ENCODE measurements around the gene BBS4.
"Not testable (repeated sequence)": the region's sequence is repeated elsewhere in the genome, so short reads cannot be mapped to it uniquely, and the experiment has no call there.

Gene BBS4

DNA sequence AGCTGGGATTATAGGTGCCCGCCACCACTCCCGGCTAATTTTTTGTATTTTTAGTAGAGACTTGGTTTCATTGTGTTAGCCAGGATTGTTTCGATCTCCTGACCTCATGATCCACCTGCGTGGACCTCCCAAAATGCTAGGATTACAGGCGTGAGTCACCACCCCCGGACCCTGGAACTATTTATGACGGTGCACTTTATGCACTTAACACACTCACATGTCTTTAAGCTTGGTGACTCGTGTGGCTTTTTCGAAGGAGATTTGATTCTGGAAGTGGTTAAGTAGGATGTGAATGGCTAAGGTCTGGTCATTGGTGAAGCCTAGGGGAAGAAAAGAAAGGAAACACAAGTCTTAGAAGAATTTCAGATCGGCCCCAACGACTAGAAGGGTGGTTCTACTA is 20.3 kb downstream of the BBS4 start:
- no peak for DNase-seq

DNA sequence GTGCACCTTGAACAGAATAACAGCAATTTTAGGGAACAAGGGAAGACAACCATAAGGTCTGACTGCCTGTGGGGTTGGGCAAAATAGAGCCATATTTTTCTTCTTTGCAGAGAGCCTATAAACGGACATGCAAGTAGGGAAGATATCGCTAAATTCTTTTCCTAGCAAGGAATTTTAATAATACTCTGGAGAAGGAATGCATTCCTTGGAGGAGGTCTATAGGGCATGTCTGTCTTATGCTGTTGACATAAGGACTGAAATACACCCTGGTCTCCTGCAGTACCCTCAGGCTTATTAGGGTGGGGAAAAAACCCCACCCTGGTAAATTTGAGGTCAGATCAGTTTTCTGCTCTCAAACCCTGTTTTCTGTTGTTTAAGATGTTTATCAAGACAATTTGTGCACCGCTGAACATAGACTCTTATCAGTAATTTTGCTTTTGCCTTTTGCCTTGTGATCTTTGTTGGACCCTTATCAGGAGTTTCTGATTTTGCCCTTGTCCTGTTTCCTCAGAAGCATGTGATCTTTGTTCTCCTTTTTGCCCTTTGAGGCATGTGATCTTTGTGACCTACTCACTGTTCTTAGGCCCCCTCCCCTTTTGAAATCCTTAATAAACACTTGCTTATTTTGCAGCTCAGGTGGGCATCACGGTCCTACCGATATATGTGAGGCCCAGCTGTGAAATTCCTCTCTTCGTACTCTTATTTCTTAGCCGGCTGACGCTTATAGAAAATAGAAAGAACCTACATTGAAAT is 22.7 kb downstream of the BBS4 start:
- DNase-seq = not testable (repeated sequence)

DNA sequence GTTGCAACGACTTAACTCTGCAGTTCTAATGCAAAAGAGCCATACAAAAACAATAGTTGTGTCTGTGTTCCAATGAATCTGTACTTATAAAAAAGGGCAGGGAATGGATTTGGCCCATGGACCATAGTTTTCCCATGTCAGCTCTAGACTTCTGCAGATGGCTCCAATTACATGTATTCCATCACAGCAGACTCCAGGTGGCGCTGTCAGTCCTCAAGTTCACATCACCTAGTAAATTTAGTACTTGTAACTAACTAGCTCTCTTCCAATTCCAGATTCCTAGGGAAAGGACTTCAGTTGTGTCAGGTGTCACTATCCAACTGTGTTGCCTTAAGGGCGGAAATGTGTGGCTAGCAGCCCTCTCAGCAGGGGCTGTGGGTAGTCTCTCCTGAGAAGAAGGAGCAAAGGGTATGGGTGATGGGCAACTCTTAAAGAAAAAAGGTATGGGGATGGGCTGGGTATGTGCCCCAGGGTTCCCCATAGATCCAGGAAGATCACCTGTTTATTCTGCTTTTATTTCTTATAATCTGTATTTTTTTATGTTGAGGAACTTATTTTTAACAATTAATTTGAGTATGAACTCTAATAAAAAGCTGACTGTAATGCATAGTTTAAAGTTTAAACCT is 36.2 kb downstream of the BBS4 start:
- DNase-seq = no peak

DNA sequence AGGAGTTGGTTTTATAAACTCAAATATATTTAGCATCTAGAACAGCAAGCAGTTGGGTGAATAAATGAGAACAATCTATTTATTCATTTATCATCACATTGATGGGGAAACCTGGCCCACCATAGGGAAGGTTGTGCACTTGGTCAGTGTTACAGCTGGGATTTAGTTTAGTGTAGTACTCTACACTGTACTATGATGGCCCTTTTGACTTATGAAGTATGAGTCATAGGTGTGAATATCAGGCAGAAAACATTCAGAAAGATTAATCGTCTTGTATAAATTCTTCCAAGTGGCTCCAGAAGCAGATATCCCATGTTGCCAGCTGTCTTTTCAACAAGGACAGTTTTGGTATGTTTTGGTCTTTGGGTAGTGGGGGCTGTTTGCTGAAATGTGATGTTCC is 38.0 kb downstream of the BBS4 start:
- no peak for DNase-seq

DNA sequence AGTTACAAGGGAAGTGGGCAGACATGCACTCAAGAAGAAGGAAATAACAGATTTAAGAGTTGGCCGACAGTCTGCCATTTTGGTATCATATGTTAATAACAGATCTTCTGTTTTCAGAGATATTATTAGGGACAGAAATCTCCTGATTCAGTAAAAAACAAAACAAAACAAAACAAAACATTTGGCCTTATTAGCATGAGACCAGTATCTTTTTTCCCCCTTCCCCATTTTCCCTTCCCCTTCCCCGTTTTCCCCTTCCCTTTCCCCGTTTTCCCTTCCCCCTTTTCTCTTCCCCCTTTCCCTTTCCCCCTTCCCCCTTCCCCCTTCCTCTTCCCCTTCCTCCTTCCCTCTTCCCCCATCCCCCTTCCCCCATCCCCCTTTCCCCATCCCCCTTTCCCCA is 39.4 kb downstream of the BBS4 start:
- no peak for DNase-seq

DNA sequence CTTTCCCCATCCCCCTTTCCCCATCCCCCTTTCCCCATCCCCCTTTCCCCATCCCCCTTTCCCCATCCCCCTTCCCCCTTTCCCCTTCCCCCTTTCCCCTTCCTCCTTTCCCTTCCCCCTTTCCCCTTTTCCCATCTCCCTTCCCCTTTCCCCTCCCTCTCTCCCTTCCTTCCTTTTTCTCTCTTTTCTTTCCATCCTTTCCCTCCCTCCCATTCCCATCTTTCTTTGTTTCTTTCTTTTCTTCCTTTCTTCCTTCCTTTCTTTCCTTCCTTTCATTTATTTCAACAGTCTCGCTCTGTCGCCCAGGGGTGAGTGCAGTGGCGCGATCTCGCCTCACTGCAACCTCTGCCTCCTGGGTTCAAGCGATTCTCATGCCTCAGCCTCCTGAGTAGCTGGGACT is 39.8 kb downstream of the BBS4 start:
- DNase-seq = not testable (repeated sequence)

DNA sequence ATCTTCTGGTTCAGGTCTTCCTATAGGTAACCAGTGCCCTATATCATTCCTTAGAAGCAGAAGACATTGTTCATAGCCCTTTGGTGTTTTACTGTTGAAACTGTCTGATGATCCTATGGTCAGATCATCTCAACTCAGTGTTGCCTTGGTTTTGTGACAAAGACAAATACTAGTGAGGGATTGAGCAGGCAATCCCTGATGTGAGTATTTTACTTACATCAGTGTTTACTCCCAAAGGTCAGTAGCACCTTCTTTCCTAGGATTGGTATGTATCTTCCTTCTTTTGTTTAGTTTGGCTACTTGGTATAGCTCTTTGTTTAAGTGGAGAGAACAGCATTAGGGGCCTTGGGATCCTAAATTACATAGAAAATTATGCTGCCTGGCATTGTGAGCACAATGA is 41.1 kb downstream of the BBS4 start:
- DNase-seq = no peak

DNA sequence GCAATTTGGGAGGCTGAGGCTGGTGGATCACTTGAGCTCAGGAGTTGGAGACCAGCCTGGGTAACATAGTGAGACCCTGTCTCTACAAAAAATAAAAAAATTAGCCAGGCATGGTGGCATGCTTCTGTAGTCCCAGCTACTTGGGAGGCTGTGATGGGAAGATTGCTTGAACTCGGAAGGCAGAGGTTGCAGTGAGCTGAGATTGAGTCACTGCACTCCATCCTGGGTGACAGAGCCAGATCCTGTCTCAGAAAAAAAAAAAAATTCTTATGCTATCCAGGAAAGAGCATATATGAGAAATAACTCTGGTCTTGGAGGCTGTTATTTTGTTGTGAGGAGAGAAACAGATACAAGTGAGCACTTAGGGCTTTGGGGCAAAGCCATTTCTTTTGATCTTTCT is 42.2 kb downstream of the BBS4 start:
- DNase-seq = not testable (repeated sequence)

DNA sequence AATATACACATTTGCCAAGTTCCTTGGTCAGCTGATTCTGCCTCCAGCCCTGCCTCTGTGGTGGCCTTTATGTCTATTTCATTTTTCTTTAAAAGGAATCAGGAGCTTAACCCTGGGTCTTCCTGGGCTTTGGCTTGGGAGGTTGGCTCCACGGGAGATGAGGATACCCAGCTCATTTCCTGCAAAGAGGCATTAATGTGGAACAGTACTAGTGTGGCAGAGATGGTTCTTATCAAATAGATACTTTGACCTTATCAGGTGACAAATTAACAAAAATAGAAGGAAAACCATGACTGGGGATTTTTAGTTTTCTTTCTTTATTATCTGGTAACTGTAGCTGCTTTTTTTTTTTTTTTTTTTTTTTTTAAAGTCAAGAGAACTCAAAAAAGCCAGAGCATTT is 42.8 kb downstream of the BBS4 start:
- no peak for DNase-seq

DNA sequence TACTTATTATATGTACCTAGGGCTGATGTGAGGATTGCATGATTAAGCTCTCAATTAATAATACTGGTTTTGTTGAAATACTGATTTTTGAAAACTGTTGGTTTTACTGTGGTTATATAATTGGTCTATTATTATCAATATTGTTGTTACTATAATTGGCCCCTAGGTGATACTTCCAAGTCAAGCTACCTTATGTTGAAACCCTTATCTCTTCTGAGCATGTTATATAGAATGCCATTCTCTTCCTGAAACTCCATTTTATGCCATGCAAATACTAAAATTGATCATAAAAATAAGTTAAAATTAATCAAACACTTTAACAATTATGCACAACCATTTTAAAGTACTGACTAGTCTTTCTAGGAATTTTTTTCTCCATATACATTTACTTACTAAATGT is 46.1 kb downstream of the BBS4 start:
- DNase-seq = no peak

DNA sequence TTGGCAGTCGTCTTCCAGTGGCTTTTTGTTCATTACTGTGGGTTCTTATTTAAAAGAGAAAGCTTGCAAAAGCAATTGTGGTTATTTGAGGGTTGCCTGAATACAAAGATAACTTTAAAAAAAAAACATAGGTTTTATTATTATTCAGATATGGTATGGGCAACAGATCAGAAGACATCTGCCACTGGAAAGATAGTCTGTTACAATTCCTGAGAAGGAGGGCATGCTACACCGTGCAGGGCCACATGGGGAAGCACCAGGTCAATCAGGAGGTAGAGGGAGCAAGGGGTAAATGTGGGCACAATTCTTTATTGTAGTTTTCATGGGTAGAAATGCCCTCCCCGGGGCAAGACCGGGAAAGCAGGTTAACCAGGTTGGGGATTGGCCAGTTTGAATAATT is 46.5 kb downstream of the BBS4 start:
- DNase-seq = no peak

DNA sequence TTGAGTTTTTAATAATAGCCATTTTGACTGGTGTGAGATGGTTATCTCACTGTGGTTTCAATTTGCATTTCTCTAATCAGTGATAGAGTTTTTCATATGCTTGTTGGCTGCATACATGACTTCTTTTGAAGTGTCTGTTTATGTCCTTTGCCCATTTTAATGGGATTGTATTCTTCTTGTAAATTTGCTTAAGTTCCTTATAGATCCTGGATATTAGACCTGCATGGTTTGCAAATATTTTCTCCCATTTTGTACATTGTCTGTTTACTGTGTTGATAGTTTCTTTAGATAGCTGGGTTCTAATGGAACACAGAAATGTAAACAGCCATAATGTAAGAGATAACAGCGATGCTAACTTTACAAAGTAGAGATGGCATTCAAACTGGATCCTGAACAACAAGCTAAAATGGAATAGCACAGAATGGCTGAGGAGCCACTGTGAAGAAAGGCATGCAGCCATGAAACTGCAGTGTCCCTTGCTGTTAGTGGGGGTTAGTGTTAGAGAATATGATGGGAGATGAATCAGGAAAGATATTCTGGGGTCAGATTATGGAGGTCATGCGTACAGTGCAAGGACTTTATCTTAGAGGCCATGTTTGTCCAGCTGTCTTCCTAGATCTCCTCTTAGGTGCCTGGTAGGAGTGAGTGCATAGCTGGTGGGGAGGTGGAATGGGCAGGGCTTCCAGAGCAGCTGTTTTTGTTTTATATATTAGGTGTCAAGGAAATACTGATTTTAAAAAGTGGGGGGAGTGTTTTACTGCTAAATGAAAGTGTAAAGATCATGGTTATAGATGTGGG is 48.1 kb downstream of the BBS4 start:
- DNase-seq = no peak

DNA sequence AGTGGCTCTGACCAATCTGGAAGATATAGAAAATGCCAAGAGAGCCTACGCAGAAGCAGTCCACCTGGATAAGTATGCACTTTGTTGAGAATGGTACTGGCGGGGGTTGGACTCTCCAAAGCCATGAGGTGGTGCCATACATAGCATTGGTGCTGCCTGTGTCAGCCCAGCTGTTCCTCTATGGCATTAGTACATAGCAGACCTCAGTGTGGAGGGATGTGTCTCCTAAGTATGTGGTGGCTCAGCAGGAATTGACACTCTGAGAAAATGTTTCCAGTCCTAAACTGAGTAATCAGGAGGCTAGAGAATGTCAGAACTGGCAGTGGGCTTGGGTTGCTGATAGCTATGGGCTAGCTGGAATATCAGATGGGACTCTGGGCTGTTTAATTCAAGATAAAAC is 49.1 kb downstream of the BBS4 start:
- DNase-seq = no peak

DNA sequence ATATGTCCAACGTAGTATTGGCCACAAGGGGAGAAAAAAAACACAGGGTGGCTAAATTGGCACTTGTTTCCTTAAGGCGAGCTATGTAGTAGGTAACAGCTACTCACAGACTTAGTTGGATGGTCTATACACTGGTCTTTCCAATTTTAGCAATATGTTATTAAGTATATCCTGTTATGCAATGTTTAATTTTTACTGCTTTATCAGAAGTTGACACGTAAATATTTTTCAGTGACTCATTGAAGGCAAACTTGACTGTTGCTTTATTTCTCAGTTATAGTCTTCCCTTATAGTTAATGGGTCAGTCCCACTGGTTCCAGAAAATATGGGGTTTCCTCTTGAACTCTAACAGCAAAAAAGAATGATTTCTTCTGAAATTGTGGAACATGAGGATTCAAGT is 51.1 kb downstream of the BBS4 start:
- DNase-seq = no peak

DNA sequence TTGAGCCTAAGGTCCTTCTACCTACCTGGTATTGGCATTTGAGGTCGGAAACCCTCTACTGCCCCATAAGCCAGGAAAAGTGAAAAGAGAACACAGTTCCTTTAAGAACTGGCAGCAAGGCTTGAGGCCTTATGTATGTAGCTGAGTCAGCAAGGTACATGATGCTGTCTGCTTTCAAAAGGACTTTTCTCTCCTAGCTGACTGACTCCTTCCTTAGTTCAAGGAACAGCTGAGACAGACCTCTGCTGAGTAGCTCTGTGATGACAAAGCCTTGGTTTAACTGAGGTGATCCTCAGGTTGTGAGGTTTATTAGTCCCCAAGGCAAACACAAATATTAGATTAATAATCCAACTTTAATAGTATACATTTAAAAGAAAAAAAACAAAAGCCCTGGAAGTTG is 51.7 kb downstream of the BBS4 start:
- no peak for DNase-seq

DNA sequence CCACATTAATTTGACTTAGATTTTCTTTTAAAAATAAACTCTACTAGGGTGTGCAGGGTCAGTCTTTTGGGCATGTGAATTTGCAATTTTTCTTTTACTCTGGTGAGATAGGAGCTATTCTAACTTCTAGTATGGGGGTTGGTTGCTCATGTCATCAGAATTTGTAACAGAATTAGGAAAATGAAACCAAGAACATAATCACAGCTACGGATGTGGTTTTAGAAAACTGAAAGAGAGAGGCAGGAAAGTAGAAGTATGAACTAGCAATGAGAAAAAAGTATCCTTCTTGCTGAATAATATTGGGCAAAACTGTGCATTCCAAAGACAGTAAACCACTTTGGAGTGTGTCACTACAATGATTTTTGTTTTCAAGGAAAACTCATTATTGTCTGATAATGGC is 54.2 kb downstream of the BBS4 start:
- no peak for DNase-seq

DNA sequence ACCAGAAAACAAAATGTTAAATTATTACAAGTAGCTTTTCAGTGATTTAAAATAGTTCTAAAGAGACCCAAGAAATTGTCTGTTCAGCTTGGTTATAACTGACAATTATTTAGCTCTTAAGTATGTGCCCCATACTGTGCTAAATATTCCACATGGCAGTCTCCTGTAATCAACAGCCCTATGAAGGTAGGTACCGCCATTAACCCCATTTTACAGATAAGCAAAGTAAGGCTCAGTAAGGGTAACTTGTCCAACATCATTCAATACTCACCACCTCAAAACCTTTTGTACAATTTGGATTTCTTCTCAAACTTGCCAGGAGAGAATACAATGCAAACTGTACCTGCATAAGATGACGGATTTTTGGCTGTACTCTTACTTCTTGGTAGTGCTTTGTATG is 63.7 kb downstream of the BBS4 start:
- no peak for DNase-seq

DNA sequence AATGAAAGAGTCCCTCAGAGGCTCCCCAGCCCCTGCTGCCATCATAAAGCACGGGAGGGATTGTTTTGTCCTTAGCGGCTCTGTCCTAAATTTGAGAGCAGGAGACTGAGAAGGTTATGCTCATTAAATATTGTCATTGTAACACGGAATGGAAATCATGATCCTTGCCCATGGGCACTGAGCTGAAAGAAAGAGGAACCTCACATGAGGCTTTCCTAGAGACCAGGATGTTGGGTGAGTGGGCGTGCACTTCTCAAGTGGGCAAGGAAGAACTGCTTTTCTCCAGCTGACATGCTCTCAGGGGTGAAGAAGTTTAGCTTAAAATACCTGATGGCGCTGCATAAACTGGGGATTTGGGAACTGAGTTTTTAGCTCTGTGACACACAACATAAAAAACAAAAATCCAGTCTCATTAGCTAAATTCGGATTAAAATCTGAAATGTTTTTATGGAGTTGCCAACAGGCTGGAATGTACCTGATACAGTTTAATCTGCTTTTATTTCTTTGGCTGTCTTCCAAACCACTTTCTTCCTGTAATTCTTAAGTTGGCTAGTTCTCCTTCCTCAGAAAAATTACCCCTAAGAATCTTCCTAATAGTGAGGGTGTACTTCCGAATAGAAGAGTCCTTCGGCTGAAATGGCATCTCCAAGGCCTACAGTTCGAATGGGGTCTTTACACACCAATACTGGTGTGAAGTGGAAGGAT is 65.9 kb downstream of the BBS4 start:
- DNase-seq = no peak

DNA sequence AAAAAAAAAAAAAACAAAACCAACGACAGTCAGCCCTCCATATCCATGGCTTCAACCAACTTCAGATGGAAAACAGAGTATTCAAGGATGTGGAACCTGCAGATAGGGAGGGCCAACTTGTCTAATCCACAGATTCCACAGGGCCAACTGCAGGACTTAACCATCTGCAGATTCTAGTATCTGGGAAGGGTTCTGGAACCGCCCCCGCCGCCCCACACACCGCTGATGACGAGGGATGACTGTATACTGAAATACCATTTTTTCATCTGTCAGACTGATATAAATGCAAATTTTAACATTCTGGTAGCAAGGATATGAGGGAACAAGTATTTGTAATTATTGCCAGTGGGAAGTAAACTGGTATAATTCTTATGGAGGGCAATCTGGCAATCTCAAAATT is 68.1 kb downstream of the BBS4 start:
- DNase-seq = no peak

DNA sequence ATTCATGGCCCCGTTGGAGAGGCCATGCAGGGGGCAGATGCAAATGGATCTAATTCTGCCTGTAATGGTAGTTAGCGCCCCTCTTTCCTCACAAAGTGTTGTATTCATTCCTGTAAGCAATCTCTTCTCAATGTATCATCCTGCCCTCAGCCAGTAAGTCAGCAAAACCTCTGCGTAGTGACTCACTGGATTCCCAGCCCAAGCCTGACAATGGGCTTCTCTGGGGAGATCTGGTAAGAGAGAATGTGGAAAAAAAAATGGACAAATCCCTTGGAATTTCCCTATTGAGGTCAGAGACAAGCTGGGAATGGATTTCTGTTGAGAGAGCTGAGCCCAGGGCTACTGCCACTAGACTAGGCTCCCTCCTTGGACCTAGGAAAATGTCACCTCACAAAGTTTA is 72.2 kb downstream of the BBS4 start:
- no peak for DNase-seq

DNA sequence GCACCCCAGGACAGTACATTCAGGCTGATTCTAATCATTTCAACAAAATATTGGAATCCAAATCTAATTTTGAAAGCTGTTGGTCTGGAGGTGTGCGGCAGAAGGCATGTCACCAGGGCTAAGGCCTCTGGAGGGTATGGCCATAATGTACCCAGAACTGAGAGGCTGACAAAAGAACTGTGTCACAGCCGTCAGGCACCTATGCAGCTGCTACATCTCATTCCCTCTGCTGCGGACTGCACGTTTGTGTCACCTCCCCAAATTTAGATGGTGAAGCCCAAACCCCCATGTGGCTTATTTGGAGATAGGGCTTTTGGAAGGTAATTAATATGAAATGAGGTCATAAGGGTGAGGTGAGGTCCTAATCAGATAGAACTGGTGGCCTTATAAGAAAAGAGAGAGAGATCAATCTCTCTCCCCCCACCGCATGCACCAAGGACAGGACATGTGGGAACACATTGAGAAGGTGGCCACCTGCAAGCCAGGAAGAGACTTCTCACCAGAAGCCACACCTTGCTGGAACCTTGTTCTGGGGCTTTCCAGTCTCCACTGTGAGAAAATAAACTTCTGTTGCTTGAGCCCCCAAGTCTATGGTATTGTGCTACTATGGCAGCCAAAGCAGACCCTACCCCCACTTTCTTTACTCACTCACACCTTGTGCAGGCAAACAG is 74.7 kb downstream of the BBS4 start:
- DNase-seq = no peak

DNA sequence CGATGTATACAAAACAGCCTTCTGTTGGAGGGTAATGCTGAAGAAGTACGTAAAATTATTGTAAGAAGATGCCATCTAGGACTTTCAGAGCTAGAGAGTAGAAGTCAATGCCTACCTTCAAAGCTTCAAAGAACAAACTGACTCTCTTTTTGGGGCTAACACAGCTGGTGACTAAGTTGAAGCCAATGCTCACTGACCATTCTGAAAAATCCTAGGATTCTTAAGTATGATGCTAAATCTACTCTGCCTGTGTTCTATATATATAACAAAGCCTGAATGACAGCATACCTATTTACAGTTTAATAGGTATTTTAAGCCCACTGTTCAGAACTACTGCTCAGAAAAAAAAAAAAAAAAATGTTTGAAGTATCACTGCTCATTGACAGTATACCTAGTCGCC is 78.6 kb downstream of the BBS4 start:
- no peak for DNase-seq

DNA sequence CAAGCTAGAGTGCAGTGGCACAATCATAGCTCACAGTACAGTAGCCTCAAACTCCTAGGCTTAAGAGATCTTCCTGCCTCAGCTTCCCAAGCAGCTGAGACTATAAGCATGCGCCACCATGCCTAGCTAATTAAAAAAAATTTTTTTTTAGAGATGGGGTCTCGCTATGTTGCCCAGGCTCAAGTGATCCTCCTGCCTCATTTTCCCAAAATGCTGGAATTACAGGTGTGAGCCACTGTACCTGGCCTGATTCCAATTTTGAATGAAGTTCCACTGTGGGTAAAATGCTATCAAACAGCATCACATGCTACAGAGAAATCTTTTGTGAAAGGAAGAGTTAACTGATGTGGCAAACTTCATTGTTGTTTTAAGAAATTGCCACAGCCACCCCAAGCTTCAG is 80.0 kb downstream of the BBS4 start:
- DNase-seq = no peak

All from 8988T (cell line).